Erythroblast (primary cell): ENCODE results near the gene CRYBA2.

Source experiments
- GATA1 ChIP-seq: IDR thresholded peaks from 2 replicates; pipeline ENCODE4 v1.6.1; 2011; ENCODE audit warnings: low read depth, mild to moderate bottlenecking, control low read depth, low read length, moderate library complexity
- POLR2A ChIP-seq: IDR thresholded peaks from 2 replicates; pipeline ENCODE4 v1.6.1; 2011; ENCODE audit warnings: mild to moderate bottlenecking, low read length

DNA sequence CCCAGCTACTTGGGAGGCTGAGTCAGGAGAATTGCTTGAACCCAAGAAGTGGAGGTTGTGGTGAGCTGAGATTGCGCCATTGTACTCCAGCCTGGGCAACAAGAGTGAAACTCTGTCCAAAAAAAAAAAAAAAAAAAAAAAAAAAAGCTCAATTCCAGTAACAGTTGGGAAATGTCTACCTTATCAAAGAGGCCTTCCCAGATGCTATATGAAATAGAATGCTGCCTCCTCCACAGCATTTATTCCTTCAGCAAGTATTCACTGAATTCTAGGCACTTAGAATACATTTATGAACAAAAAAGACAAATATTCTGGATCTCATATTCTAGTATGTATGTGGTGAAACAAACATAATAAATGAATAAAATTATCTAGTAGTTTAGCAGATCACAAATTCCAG, 46.6 kb downstream of the CRYBA2 start:
- TF ChIP-seq POLR2A (no peak), GATA1 (no peak)
